Gastroesophageal sphincter (tissue), 3 donors: ENCODE measurements around the gene MYLK.

ENCODE experiments used
- CTCF ChIP-seq, 4 experiments: fragments of 200-600 bp in 2 of 4; fragments of 450-650 bp in 2 of 4; sonication (generic) in 1 of 4; IDR thresholded peaks; one replicate each; pipeline ENCODE4 v1.5.1; 2017 to 2019; ENCODE audit warnings: antibody characterized with exemption in 4 of 4, mild to moderate bottlenecking in 2 of 4, moderate library complexity in 2 of 4
- EP300 ChIP-seq: sonication (generic); formaldehyde crosslinking; IDR thresholded peaks from one replicate; pipeline ENCODE4 v1.6.1; 2017; ENCODE audit warnings: antibody characterized with exemption, mild to moderate bottlenecking
- POLR2A ChIP-seq, 2 donors: fragments of 450-650 bp; IDR thresholded peaks; one replicate each; pipeline ENCODE4 v1.6.1; 2017; ENCODE audit warnings: antibody characterized with exemption in 2 of 2, mild to moderate bottlenecking in 2 of 2, moderate library complexity in 1 of 2
- POLR2AphosphoS5 ChIP-seq: sonication (generic); formaldehyde crosslinking; IDR thresholded peaks from one replicate; pipeline ENCODE4 v1.6.1; 2017; ENCODE audit warnings: antibody characterized with exemption

- TF ChIP-seq POLR2AphosphoS5 (no peak), CTCF (IDR thresholded peaks at IDR 0.05) (no peak), EP300 (no peak), POLR2A (IDR thresholded peaks at IDR 0.05) (no peak)
Observed at GRCh38 chr3:123833398-123833785, 50.7 kb downstream of the MYLK start.
